HEK293T (cell line): Measurements from ENCODE around the gene ATP6V1G3.
"Not testable (repeated sequence)": the region's sequence is repeated elsewhere in the genome, so short reads cannot be mapped to it uniquely, and the experiment has no call there.

Experiments used
- CTCF ChIA-PET: fragments of 350-600 bp; formaldehyde crosslinking; extraction: SDS; loops from one replicate; lab custom pipeline; 2021; ENCODE audit warnings: antibody characterized with exemption, inconsistent platforms; lab: Yijun Ruan, JAX
- POLR2A ChIA-PET: fragments of 350-600 bp; formaldehyde crosslinking; extraction: SDS; loops from one replicate; lab custom pipeline; 2020; ENCODE audit warnings: antibody characterized with exemption, inconsistent platforms; lab: Yijun Ruan, JAX
- DNase-seq: peaks from one replicate; pipeline ENCODE4 v3.0.0; 2012; ENCODE audit warnings: mixed read lengths; ENCODE audit errors: extremely low spot score
- ARNT ChIP-seq: fragments of 450-650 bp; IDR thresholded peaks from 2 replicates; pipeline ENCODE4 v1.6.1; 2017; ENCODE audit warnings: mild to moderate bottlenecking
- BHLHE40 ChIP-seq: fragments of 450-650 bp; IDR thresholded peaks from 2 replicates; pipeline ENCODE4 v1.6.1; 2016; ENCODE audit warnings: mild to moderate bottlenecking, moderate library complexity, borderline replicate concordance
- CTBP1 ChIP-seq: fragments of 450-650 bp; IDR thresholded peaks from 2 replicates; pipeline ENCODE4 v1.6.1; 2016; ENCODE audit warnings: borderline replicate concordance
- ELF4 ChIP-seq: fragments of 450-650 bp; IDR thresholded peaks from 2 replicates; pipeline ENCODE4 v1.6.1; 2017; ENCODE audit warnings: antibody characterized with exemption
- FOXA1 ChIP-seq: fragments of 450-650 bp; IDR thresholded peaks from 2 replicates; pipeline ENCODE4 v1.6.1; 2016; ENCODE audit warnings: mild to moderate bottlenecking
- FOXK2 ChIP-seq: fragments of 450-650 bp; IDR thresholded peaks from 2 replicates; pipeline ENCODE4 v1.6.1; 2016; ENCODE audit warnings: mild to moderate bottlenecking
- FOXM1 ChIP-seq: fragments of 450-650 bp; IDR thresholded peaks from 2 replicates; pipeline ENCODE4 v1.6.1; 2017; ENCODE audit warnings: mild to moderate bottlenecking, borderline replicate concordance
- HDGF ChIP-seq: fragments of 450-650 bp; IDR thresholded peaks from 2 replicates; pipeline ENCODE4 v1.6.1; 2017; ENCODE audit warnings: antibody characterized with exemption, borderline replicate concordance
- L3MBTL2 ChIP-seq: fragments of 450-650 bp; conservative IDR thresholded peaks from 2 replicates; pipeline ENCODE4 v1.6.1; 2016; ENCODE audit warnings: mild to moderate bottlenecking
- LEF1 ChIP-seq: fragments of 450-650 bp; IDR thresholded peaks from 2 replicates; pipeline ENCODE4 v1.6.1; 2017; ENCODE audit warnings: mild to moderate bottlenecking, borderline replicate concordance
- NFRKB ChIP-seq: fragments of 450-650 bp; IDR thresholded peaks from 2 replicates; pipeline ENCODE4 v1.6.1; 2016; ENCODE audit warnings: mild to moderate bottlenecking, moderate library complexity
- PKNOX1 ChIP-seq: fragments of 450-650 bp; IDR thresholded peaks from 2 replicates; pipeline ENCODE4 v1.6.1; 2016
- SP1 ChIP-seq: fragments of 450-650 bp; IDR thresholded peaks from 2 replicates; pipeline ENCODE4 v1.6.1; 2017
- SUZ12 ChIP-seq: fragments of 450-650 bp; IDR thresholded peaks from 2 replicates; pipeline ENCODE4 v1.6.1; 2016; ENCODE audit warnings: mild to moderate bottlenecking
- TARDBP ChIP-seq: fragments of 450-650 bp; IDR thresholded peaks from 2 replicates; pipeline ENCODE4 v1.6.1; 2016
- ZNF384 ChIP-seq: fragments of 450-650 bp; IDR thresholded peaks from 2 replicates; pipeline ENCODE4 v1.6.1; 2016

ATP6V1G3 gene

GRCh38 chr1:198534548-198535418 lies 5.7 kb downstream of the ATP6V1G3 start:
- ChIA-PET CTCF (no interaction called here), POLR2A (no interaction called here)
- TF ChIP-seq SUZ12 (no peak), HDGF (no peak), ELF4 (no peak), BHLHE40 (no peak), L3MBTL2 (no peak), PKNOX1 (no peak), FOXM1 (no peak), TARDBP (no peak), LEF1 (no peak), SP1 (no peak), FOXK2 (no peak), ZNF384 (no peak), ARNT (no peak), CTBP1 (no peak), FOXA1 (no peak), NFRKB (no peak)
- DNase-seq: no peak

- ChIA-PET CTCF (no interaction called here), POLR2A (no interaction called here)
- no peak for DNase-seq
Measured at GRCh38 chr1:198531891-198532290, 8.6 kb downstream of the ATP6V1G3 start.

DNA sequence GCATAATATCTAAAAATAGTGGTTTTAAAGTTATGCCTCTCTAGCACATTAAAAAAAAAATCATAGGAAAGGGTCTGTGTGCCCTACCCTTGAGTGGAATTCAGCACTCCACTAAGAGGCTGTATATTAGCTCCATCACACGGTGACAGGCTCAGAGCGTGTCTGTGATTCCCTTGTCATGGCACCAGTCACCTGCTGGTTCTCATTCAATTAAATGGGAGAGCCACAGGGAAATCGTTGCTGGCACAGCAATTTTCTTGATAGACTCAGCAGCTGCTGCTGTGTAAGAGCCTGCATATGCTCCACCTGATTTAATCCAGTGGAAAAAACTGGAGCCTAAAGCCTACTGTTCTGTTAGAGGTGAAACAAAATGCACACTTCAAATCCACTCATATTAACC lies 9.5 kb downstream of the ATP6V1G3 start:
- POLR2A ChIA-PET: no interaction called here
- peak; percentile 17 for DNase-seq
- TF ChIP-seq HDGF (no peak), NFRKB (no peak), FOXA1 (no peak), LEF1 (no peak), L3MBTL2 (no peak), SUZ12 (no peak), FOXK2 (no peak), PKNOX1 (no peak), TARDBP (no peak), ARNT (no peak), FOXM1 (no peak), BHLHE40 (no peak), CTBP1 (no peak), SP1 (no peak), ZNF384 (no peak), ELF4 (no peak)
- CTCF ChIA-PET: no interaction called here

More at GRCh38 chr1:198531891-198532290, 8.6 kb downstream of the ATP6V1G3 start:
- no peak for TF ChIP-seq FOXA1
- TF ChIP-seq FOXM1: no peak
- TF ChIP-seq FOXK2: no peak
- TF ChIP-seq LEF1: no peak
- TF ChIP-seq PKNOX1: no peak
- TF ChIP-seq ELF4: no peak
- no peak for TF ChIP-seq SP1
- no peak for TF ChIP-seq NFRKB
- no peak for TF ChIP-seq SUZ12
- TF ChIP-seq ARNT: no peak
- TF ChIP-seq ZNF384: no peak
- TF ChIP-seq CTBP1: no peak
- no peak for TF ChIP-seq HDGF
- no peak for TF ChIP-seq L3MBTL2
- no peak for TF ChIP-seq BHLHE40
- TF ChIP-seq TARDBP: no peak

- ChIA-PET POLR2A (no interaction called here), CTCF (interaction anchor here (0.7 kb wide), 1 partner anchor 100 kb away, joined by 8 read pairs; no protein-coding TSS in a partner anchor)
- no peak for DNase-seq
- no peak for TF ChIP-seq SP1
Measured at GRCh38 chr1:198529414-198529813, 11.1 kb downstream of the ATP6V1G3 start.

DNA sequence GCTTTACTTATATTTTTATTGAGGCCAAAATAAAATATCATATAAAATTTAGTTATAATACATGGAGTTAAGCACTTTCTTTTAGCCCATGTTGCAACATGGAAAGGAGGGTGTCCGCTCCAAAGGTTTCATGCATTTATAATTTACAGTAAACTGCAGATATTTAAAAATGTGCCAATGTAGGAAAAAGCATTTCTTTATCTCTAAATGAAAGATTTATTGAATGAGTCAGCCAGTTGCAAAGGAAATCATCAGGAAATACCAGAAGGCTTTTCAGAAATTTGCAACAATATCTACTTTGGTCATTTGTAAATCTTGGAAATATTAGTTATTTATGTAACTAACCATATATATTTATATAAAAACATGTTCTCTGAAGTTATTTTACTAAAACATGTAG lies 12.1 kb downstream of the ATP6V1G3 start:
- TF ChIP-seq FOXK2 (no peak), ZNF384 (no peak), CTBP1 (no peak), L3MBTL2 (no peak)
- POLR2A ChIA-PET: no interaction called here
- CTCF ChIA-PET: no interaction called here
- DNase-seq: no peak

DNA sequence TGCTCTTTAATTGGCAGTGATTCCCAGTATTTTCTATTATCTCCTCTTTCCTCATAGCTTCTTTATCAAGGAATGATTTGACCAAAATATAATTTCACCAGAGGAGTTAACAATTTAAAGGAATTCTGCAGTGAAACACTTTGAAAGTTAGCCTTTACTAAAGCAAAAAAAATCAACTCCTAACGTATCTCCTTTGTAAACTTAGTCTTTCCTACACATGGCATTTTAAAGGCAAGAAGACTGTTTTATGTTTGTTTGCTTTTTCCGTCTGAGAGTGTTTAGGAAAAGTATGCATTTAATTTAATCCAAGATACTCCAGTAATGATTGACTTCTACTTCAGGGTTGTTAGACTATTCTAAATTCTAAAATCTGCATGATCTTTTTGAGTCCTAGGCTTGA lies 15.9 kb downstream of the ATP6V1G3 start:
- no peak for DNase-seq
- no peak for TF ChIP-seq SP1
- TF ChIP-seq FOXA1: no peak
- no peak for TF ChIP-seq CTBP1
- TF ChIP-seq HDGF: no peak
- TF ChIP-seq NFRKB: no peak
- no peak for TF ChIP-seq TARDBP
- TF ChIP-seq SUZ12: no peak
- no peak for TF ChIP-seq PKNOX1
- CTCF ChIA-PET: no interaction called here
- POLR2A ChIA-PET: no interaction called here

DNA sequence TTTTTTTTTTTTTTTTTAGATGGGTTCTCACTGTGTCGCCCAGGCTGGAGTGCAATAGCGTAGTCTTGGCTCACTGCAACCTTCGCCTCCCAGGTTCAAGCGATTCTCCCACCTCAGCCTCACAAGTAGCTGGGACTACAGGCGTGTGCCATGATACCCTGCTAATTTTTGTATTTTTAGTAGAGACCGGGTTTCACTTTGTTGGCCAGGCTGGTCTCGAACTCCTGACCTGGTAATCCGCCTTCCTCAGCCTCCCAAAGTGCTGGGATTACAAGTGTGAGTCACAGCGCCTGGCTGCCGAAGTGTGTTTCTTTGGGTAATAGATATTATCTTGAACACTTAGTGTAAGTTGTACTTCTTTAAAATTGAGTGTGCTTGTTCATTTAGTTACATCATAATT lies 16.4 kb downstream of the ATP6V1G3 start:
- POLR2A ChIA-PET, CTCF ChIA-PET, DNase-seq: not testable (repeated sequence)
